Common myeloid progenitor, CD34-positive (primary cell): ENCODE data around the gene MAGI2.

Source experiments
- CTCF ChIA-PET: fragments of 350-600 bp; sonication (Branson Sonifier 250); formaldehyde crosslinking; loops from one replicate; lab custom pipeline; 2021; ENCODE audit warnings: antibody characterized with exemption; lab: Charles Lee
- POLR2A ChIA-PET: fragments of 350-600 bp; sonication (Branson Sonifier 250); formaldehyde crosslinking; loops from one replicate; lab custom pipeline; 2021; ENCODE audit warnings: antibody characterized with exemption; lab: Charles Lee
- DNase-seq, 3 donors: peaks; one replicate each; pipeline versions ENCODE4 v3.0.0 to v3.0.0-alpha.2; 2013
- H3K27ac ChIP-seq, 2 experiments: 1 replicate in 1 of 2; 2 replicates in 1 of 2; pipeline ENCODE4 v1.7.0; 2013; ENCODE audit warnings: inconsistent platforms in 2 of 2, low read length in 2 of 2, mild to moderate bottlenecking in 2 of 2, low read depth in 1 of 2, moderate library complexity in 1 of 2; ENCODE audit not compliant: severe bottlenecking in 2 of 2, insufficient read depth in 1 of 2, poor library complexity in 1 of 2
- H3K27me3 ChIP-seq, 5 experiments: replicated peaks in 2 of 5; 1 replicate in 3 of 5; 2 replicates in 2 of 5; pipeline versions ENCODE4 v1.6.1 to v1.7.0; 2013; ENCODE audit warnings: low read length in 4 of 5, mild to moderate bottlenecking in 2 of 5, moderate library complexity in 2 of 5, inconsistent platforms in 1 of 5; ENCODE audit not compliant: insufficient read depth in 5 of 5, control insufficient read depth in 4 of 5
- H3K36me3 ChIP-seq, 4 experiments: 1 replicate in 2 of 4; 2 replicates in 2 of 4; pipeline versions ENCODE4 v1.6.1 to v1.7.0; 2013; ENCODE audit warnings: low read length in 3 of 4, control low read depth in 1 of 4, mild to moderate bottlenecking in 1 of 4; ENCODE audit not compliant: control insufficient read depth in 4 of 4, insufficient read depth in 4 of 4
- H3K4me1 ChIP-seq, 4 experiments: 1 replicate in 3 of 4; 2 replicates in 1 of 4; pipeline versions ENCODE4 v1.6.1 to v1.7.1; 2013; ENCODE audit warnings: low read length in 3 of 4, mild to moderate bottlenecking in 3 of 4, control low read depth in 1 of 4, inconsistent platforms in 1 of 4, moderate library complexity in 1 of 4; ENCODE audit not compliant: control insufficient read depth in 4 of 4, insufficient read depth in 4 of 4; ENCODE audit errors: control extremely low read depth in 1 of 4
- H3K4me3 ChIP-seq, 7 experiments: 1 replicate in 4 of 7; 2 replicates in 3 of 7; pipeline versions ENCODE4 v1.5.1 to v1.7.0; 2013; ENCODE audit warnings: mild to moderate bottlenecking in 7 of 7, low read length in 6 of 7, moderate library complexity in 6 of 7, inconsistent platforms in 2 of 7, low read depth in 2 of 7, control low read depth in 1 of 7; ENCODE audit not compliant: insufficient read depth in 4 of 7, control insufficient read depth in 1 of 7; ENCODE audit errors: extremely low read depth in 1 of 7
- H3K9me3 ChIP-seq, 5 experiments: 1 replicate in 4 of 5; 2 replicates in 1 of 5; pipeline versions ENCODE4 v1.6.1 to v1.7.1; 2013; ENCODE audit warnings: low read length in 4 of 5, mild to moderate bottlenecking in 2 of 5, inconsistent platforms in 1 of 5, low read depth in 1 of 5, moderate library complexity in 1 of 5; ENCODE audit not compliant: control insufficient read depth in 4 of 5, insufficient read depth in 2 of 5; ENCODE audit errors: control extremely low read depth in 1 of 5
- WGBS: methylation state at CpG from one replicate; pipeline ENCODE4 v1.1.5; 2013; ENCODE audit not compliant: insufficient coverage; 5-methylcytosine and 5-hydroxymethylcytosine counted together

The MAGI2 gene

DNA sequence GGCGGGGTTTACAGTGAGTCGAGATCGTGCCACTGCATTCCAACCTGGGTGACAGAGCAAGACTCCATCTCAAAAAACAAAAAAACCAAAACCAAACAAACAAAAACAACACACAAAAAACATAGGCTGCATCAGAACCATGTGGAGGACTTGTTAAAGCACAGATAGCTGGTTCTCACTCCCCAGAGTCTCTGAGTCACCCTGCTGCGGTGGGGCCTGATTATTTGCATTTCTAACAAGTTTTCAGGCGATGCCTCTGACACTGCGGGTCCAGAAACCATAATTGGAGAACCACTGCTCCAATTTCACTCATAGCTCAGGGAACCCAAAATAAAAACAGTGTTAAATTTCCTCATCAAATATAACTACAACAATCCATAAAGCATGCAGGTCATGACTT is 816.7 kb downstream of the MAGI2 start:
- Histone ChIP-seq H3K27ac (no peak overlapping the region), H3K36me3 (no peaks in the 10 kb centered on the region), H3K9me3 (no peaks in the 10 kb centered on the region), H3K4me1 (no peaks in the 10 kb centered on the region), H3K27me3 (no peaks in the 10 kb centered on the region), H3K4me3 (no peak overlapping the region)
- no peak for DNase-seq
- CTCF ChIA-PET: no interaction called here
- POLR2A ChIA-PET: no interaction called here
- 93% methylated on average over 3 of the region's 6 CpGs for WGBS

GRCh38 chr7:78635026-78635793 is 818.3 kb downstream of the MAGI2 start:
- H3K27ac ChIP-seq: no peak overlapping the region
- H3K4me1 ChIP-seq: no peaks in the 10 kb centered on the region
- H3K27me3 ChIP-seq: no peaks in the 10 kb centered on the region
- no peak overlapping the region for H3K4me3 ChIP-seq
- ChIA-PET POLR2A (no interaction called here), CTCF (no interaction called here)
- no peaks in the 10 kb centered on the region for H3K36me3 ChIP-seq
- no CpG with 5 or more reads among the region's 4 CpGs for WGBS
- DNase-seq: no peak
- peaks cover 0 to 1% (median 0%) of the 10 kb centered on the region in 5 experiments for H3K9me3 ChIP-seq

- ChIA-PET CTCF (no interaction called here), POLR2A (no interaction called here)
- peaks cover 0 to 1% (median 0%) of the 10 kb centered on the region in 5 experiments for H3K9me3 ChIP-seq
- H3K4me1 ChIP-seq: no peaks in the 10 kb centered on the region
- H3K27ac ChIP-seq: no peak overlapping the region
- DNase-seq: no peak
- no peaks in the 10 kb centered on the region for H3K36me3 ChIP-seq
- no peak overlapping the region for H3K4me3 ChIP-seq
- 100% methylated on average over 1 of the region's 1 CpG for WGBS
- no peaks in the 10 kb centered on the region for H3K27me3 ChIP-seq
Observed at GRCh38 chr7:78634093-78634492, 819.4 kb downstream of the MAGI2 start.

- ChIA-PET CTCF (no interaction called here), POLR2A (no interaction called here)
- Histone ChIP-seq H3K27ac (no peak overlapping the region), H3K4me1 (no peaks in the 10 kb centered on the region), H3K27me3 (no peaks in the 10 kb centered on the region), H3K9me3 (no peaks in the 10 kb centered on the region), H3K4me3 (no peak overlapping the region), H3K36me3 (no peaks in the 10 kb centered on the region)
- no peak for DNase-seq
- 73% methylated on average over 2 of the region's 2 CpGs for WGBS
Observed at GRCh38 chr7:78620920-78621319, 832.5 kb downstream of the MAGI2 start.

- Histone ChIP-seq H3K27me3 (no peaks in the 10 kb centered on the region), H3K27ac (no peak overlapping the region), H3K9me3 (no peaks in the 10 kb centered on the region), H3K36me3 (no peaks in the 10 kb centered on the region), H3K4me1 (no peaks in the 10 kb centered on the region), H3K4me3 (no peak overlapping the region)
- POLR2A ChIA-PET: no interaction called here
- no peak for DNase-seq
- CTCF ChIA-PET: no interaction called here
Observed at GRCh38 chr7:78616539-78616938, 836.9 kb downstream of the MAGI2 start.

- H3K4me1 ChIP-seq: no peaks in the 10 kb centered on the region
- ChIA-PET CTCF (no interaction called here), POLR2A (no interaction called here)
- WGBS: no CpG with 5 or more reads among the region's 2 CpGs
- H3K9me3 ChIP-seq: no peaks in the 10 kb centered on the region
- no peak overlapping the region for H3K4me3 ChIP-seq
- DNase-seq: no peak
- H3K27me3 ChIP-seq: no peaks in the 10 kb centered on the region
- no peaks in the 10 kb centered on the region for H3K36me3 ChIP-seq
- H3K27ac ChIP-seq: no peak overlapping the region
Observed at GRCh38 chr7:78609281-78609680, 844.2 kb downstream of the MAGI2 start.

- Histone ChIP-seq H3K36me3 (no peaks in the 10 kb centered on the region), H3K4me3 (no peak overlapping the region), H3K9me3 (no peaks in the 10 kb centered on the region), H3K4me1 (no peaks in the 10 kb centered on the region), H3K27ac (no peak overlapping the region), H3K27me3 (no peaks in the 10 kb centered on the region)
- ChIA-PET CTCF (interaction anchor here (0.6 kb wide), 1 partner anchor 92 kb away, joined by 3 read pairs; no protein-coding TSS in a partner anchor), POLR2A (no interaction called here)
- DNase-seq: no peak
- WGBS: 60% methylated on average over 1 of the region's 5 CpGs
Observed at GRCh38 chr7:78607099-78607498, 846.4 kb downstream of the MAGI2 start.
